Neutrophil (primary cell): ENCODE results near the gene ANKRD13B.

Experiments used
- H3K27ac ChIP-seq: fragments of 200-600 bp; sonication (generic); 2 replicates; pipeline ENCODE4 v1.5.1; 2016; ENCODE audit warnings: mild to moderate bottlenecking, moderate library complexity
- H3K27me3 ChIP-seq: fragments of 200-600 bp; sonication (generic); 2 replicates; pipeline ENCODE4 v1.6.0; 2016; ENCODE audit warnings: mild to moderate bottlenecking
- H3K36me3 ChIP-seq: fragments of 200-600 bp; sonication (generic); 2 replicates; pipeline ENCODE4 v1.5.1; 2017
- H3K4me1 ChIP-seq, 2 experiments: fragments of 200-600 bp in 1 of 2; sonication (generic) in 1 of 2; 1 replicate in 1 of 2; 2 replicates in 1 of 2; pipeline versions ENCODE4 v1.5.1 to v1.6.1; 2013 to 2016; ENCODE audit warnings: low read depth in 1 of 2, low read length in 1 of 2, mild to moderate bottlenecking in 1 of 2, moderate library complexity in 1 of 2; ENCODE audit not compliant: control insufficient read depth in 1 of 2, insufficient read depth in 1 of 2
- H3K4me3 ChIP-seq, 2 experiments: fragments of 200-600 bp in 1 of 2; sonication (generic) in 1 of 2; 1 replicate in 1 of 2; 2 replicates in 1 of 2; pipeline ENCODE4 v1.5.1; 2013 to 2016; ENCODE audit warnings: low read depth in 1 of 2, low read length in 1 of 2, mild to moderate bottlenecking in 1 of 2, moderate library complexity in 1 of 2
- H3K9me3 ChIP-seq: fragments of 200-600 bp; sonication (generic); 2 replicates; pipeline ENCODE4 v1.5.1; 2016
- TF ChIP-seq, protein P1 (sequence below): fragments of 200-600 bp; sonication (generic); IDR thresholded peaks from 2 replicates; pipeline ENCODE4 v1.5.1; 2016; ENCODE audit warnings: antibody characterized with exemption

Gene ANKRD13B

DNA sequence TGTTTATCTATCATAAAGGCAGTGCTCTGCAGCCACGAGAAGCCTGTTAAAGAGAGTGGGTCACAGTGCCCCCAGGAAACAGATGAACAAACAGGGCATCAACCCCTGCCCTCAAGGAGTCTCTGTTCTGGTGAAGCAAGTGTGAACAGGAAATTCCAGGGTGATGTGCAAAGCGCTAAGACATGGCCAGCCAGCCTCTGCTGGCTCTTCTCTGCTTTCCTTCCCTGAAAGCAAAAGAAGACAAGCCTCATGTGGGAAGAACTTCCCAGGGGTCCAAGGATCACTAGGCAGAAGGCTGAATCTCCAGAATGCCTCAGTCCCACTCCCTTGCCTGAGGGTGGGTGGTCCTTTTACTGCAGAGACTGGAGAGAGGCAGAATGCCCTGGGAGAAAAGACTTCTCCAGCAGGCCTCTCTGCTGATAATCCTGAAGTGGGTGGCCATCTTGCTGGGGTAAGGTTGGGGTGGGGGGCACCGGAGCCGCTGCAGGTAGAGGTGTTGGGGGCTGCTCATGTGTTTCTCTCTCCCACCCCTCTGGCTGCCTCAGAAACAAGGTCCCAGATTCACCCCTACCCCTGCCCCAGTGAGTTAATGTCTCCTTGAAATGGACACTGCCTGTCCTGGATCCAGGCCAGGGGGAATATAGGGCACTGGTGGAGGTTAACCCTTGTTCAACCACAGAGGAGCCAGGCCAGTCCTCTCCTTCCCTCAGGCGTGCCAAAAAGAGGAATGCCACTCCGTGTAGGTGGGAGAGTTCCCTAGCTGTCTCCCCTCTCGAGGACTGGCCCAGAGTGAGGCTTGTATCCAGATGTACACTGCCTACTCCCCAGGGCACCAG lies 2.4 kb downstream of the ANKRD13B start:
- Histone ChIP-seq H3K36me3 (no peaks in the 10 kb centered on the region), H3K9me3 (no peaks in the 10 kb centered on the region), H3K27me3 (peaks cover 78% of the 10 kb centered on the region), H3K4me3 (no peak overlapping the region), H3K4me1 (peaks cover 35 to 36% of the 10 kb centered on the region in 2 experiments), H3K27ac (no peak overlapping the region)
- TF ChIP-seq, protein P1, sequence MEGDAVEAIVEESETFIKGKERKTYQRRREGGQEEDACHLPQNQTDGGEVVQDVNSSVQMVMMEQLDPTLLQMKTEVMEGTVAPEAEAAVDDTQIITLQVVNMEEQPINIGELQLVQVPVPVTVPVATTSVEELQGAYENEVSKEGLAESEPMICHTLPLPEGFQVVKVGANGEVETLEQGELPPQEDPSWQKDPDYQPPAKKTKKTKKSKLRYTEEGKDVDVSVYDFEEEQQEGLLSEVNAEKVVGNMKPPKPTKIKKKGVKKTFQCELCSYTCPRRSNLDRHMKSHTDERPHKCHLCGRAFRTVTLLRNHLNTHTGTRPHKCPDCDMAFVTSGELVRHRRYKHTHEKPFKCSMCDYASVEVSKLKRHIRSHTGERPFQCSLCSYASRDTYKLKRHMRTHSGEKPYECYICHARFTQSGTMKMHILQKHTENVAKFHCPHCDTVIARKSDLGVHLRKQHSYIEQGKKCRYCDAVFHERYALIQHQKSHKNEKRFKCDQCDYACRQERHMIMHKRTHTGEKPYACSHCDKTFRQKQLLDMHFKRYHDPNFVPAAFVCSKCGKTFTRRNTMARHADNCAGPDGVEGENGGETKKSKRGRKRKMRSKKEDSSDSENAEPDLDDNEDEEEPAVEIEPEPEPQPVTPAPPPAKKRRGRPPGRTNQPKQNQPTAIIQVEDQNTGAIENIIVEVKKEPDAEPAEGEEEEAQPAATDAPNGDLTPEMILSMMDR: no peak

DNA sequence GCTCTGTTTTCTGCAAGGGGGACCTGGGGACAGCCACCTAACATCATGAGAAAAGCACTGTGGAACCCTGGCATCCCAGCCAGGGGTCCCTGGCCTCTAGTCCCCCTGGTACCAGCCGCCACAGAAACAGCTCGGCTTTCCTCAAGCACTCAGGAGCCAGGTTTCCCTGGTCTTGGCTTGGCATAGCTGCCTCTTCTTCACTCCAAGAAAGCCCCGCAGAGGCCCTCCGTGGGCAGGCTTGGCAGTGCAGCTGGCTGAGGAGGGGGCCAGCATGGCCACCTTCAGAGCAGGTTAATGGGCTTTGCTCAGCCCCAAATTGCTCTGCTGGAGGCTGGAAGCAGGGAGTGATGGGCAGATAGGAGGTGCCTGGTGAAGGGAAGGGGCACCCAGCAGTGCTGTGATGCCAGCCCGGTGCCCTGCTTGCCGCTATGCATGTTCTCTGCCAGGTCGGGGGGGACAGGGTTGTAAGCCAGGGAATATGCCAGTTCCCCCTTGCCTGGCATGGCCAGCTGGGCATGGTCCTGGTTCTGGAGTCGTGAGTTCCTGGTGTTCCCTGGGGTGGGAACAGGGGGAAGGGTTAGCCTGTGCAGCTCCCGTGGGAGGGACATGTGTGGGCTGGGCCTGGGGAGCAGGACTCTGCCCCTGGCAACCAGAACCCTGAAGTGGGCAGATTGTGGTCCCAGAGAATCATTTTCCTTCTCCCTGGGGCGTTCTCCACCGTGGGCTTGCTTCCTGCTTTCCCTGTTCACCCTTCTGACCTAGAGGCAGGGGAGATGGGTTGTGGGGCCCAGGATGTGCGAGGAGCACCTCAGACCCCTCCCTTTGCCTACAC lies 3.2 kb downstream of the ANKRD13B start:
- Histone ChIP-seq H3K27ac (no peak overlapping the region), H3K4me3 (no peak overlapping the region)
- TF ChIP-seq, protein P1: no peak

DNA sequence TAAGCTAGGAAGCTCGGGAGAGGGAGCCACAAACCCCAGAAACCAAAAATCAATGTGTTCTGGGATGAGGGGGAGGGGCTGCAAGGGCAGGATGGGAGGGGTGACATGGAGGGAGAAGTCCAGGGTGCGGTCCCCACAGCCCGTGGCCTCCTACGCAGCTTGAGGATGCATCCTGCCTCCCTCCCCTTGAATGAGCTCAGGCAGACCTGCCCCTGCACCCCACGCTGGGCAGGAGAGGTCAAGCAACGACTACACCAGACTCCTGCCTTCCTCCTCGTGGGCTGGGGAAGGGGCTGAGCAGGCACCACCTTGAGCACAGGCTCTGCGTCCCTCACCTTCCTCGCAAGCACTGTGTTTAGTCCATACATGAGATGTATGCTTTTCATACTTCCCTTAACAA lies 3.9 kb downstream of the ANKRD13B start:
- TF ChIP-seq, protein P1: no peak
- no peaks in the 10 kb centered on the region for H3K36me3 ChIP-seq
- H3K4me1 ChIP-seq: peaks cover 20 to 22% of the 10 kb centered on the region in 2 experiments
- H3K27me3 ChIP-seq: peaks cover 65% of the 10 kb centered on the region
- no peaks in the 10 kb centered on the region for H3K9me3 ChIP-seq
- no peak overlapping the region for H3K4me3 ChIP-seq
- H3K27ac ChIP-seq: no peak overlapping the region

More for the DNA sequence above, 3.2 kb downstream of the ANKRD13B start:
- peaks cover 71% of the 10 kb centered on the region for H3K27me3 ChIP-seq
- H3K4me1 ChIP-seq: peaks cover 26 to 28% of the 10 kb centered on the region in 2 experiments
- H3K36me3 ChIP-seq: no peaks in the 10 kb centered on the region
- H3K9me3 ChIP-seq: no peaks in the 10 kb centered on the region

DNA sequence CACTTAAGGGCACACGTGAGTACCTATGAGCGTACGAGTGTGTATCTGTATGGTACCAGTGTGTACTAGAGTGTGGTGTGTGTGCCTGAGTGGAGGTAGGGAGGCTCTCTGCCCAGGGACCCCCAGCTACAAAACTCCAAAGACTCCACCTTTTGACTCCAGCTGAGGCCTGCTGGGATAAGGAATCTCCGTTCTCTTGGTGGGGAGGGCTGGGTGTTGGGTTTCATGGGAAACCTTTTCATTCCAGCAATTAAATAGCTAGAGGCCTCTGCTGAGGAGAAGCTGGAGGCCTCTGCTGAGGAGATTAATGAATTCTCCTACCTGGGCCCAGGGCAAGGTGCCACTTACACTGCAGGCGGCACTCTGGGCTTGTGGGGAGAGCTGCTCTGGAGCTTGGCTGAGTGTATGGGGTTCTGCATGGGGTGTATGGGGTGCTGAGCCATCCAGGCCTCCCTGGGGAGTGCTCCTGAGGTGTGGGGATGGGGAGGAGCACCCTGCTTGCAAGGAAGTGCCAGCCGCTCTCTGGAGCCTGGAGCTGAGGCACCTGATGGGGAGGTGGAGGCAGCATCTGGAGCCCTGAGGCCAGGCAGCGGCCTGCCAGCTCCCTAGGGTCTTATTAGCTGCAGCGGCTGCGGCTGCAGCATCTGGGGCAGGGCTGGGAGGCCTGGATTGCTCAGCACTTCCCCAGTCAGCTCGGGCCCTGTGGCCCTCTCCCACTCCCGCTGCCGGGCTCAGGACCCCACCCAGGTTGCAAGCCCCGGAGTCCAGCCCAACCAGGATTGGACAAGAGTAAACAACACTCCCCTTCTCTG lies 4.6 kb downstream of the ANKRD13B start:
- H3K4me1 ChIP-seq: peaks cover 12 to 14% of the 10 kb centered on the region in 2 experiments
- no peak overlapping the region for H3K4me3 ChIP-seq
- no peaks in the 10 kb centered on the region for H3K36me3 ChIP-seq
- H3K27me3 ChIP-seq: peaks cover 57% of the 10 kb centered on the region
- no peak overlapping the region for H3K27ac ChIP-seq
- no peaks in the 10 kb centered on the region for H3K9me3 ChIP-seq
- TF ChIP-seq, protein P1: no peak

DNA sequence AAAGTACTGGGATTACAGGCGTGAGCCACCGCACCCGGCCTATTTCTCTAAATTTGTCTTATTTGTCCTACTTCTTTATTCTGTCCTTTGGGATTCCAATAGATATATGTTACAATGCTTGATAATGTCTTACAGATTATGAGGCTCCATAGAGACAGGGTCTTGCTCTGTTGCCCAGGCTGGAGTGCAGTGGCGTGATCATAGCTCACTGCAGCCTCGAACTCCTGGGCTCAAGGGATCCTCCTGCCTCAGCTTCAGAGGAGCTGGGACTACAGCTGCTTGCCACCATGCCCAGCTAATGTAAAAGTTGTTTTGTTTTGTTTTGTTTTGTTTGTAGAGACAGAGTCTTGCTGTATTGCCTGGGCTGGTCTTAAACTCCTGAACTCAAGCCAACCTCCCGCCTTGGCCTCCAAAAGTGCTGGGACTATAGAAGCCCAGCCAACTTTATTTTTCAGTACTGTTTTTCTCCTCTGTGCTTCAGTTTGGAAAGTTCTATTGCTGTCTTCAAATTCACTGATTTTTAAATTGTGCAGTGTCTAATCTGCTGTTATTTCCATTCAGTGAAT lies 10.3 kb downstream of the ANKRD13B start:
- TF ChIP-seq, protein P1: no peak
- Histone ChIP-seq H3K27ac (no peak overlapping the region), H3K4me1 (no peaks in the 10 kb centered on the region), H3K9me3 (no peaks in the 10 kb centered on the region), H3K4me3 (no peak overlapping the region), H3K36me3 (no peaks in the 10 kb centered on the region), H3K27me3 (peaks cover 14% of the 10 kb centered on the region)
